ENCODE measurements around the gene NDUFS7.

Gene NDUFS7

GRCh38 chr19:1365319-1366269, 18.1 kb upstream of the NDUFS7 start:
- DNase-seq: no peak

GRCh38 chr19:1366296-1366695, 17.4 kb upstream of the NDUFS7 start:
- DNase-seq: no peak

GRCh38 chr19:1366899-1367870, 16.5 kb upstream of the NDUFS7 start:
- no peak for DNase-seq

- no peak for DNase-seq
Measured at GRCh38 chr19:1369214-1369805, 14.4 kb upstream of the NDUFS7 start.

DNA sequence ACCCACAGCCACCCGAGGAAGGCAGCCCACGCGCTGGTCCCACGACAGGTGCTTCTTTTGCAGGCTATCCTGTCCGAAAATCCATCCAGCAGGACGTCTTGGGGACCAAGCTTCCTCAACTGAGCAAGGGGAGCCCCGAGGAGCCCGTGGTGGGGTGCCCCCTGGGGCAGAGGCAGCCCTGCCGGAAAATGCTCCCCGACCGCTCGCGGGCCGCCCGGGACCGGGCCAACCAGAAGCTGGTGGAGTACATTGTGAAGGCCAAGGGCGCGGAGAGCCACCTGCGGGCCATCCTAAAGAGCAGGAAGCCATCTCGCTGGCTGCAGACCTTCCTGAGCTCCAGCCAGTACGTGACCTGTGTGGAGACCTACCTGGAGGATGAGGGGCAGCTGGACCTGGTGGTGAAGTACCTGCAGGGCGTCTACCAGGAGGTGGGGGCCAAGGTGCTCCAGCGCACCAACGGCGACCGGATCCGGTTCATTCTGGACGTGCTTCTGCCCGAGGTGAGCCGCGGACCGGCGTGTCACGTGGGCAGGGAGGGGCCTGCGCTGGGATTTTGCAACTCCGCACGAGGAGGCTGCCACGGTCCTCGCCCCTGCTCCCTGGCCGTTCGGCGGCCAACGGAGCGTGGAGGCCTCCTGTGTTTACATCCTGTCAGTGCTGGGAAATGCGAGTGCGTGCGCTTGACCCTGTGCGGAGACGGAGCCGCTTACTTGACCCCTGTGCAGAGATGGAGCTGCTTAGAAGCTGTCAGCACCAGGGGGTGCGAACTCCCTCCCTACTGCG, 12.9 kb upstream of the NDUFS7 start:
- DNase-seq: no peak

- no peak for DNase-seq
Measured at GRCh38 chr19:1373042-1373533, 10.6 kb upstream of the NDUFS7 start.

- no peak for DNase-seq
Measured at GRCh38 chr19:1373534-1374249, 10.0 kb upstream of the NDUFS7 start.

GRCh38 chr19:1374250-1374577, 9.5 kb upstream of the NDUFS7 start:
- no peak for DNase-seq

DNA sequence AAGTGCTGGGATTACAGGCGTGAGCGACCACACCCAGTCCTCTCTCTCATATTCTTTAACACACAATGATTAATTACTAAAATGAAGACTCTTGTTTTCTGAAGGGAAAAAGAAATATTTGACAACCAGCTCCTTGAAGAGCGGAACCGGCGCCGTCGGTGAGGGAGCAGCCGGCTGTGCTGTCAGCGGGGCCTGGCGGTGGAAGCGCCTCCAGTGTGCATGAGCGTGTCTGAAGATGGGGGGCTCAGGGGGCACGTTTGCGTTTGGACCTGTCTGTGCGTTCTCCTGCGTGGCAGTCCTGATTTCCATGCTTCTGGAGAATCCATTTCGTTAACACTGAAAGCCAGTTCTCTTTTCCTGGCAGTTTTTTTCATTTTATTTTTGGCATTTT, 7.3 kb upstream of the NDUFS7 start:
- no peak for DNase-seq

GRCh38 chr19:1377176-1377964, 6.3 kb upstream of the NDUFS7 start:
- DNase-seq: no peak

DNA sequence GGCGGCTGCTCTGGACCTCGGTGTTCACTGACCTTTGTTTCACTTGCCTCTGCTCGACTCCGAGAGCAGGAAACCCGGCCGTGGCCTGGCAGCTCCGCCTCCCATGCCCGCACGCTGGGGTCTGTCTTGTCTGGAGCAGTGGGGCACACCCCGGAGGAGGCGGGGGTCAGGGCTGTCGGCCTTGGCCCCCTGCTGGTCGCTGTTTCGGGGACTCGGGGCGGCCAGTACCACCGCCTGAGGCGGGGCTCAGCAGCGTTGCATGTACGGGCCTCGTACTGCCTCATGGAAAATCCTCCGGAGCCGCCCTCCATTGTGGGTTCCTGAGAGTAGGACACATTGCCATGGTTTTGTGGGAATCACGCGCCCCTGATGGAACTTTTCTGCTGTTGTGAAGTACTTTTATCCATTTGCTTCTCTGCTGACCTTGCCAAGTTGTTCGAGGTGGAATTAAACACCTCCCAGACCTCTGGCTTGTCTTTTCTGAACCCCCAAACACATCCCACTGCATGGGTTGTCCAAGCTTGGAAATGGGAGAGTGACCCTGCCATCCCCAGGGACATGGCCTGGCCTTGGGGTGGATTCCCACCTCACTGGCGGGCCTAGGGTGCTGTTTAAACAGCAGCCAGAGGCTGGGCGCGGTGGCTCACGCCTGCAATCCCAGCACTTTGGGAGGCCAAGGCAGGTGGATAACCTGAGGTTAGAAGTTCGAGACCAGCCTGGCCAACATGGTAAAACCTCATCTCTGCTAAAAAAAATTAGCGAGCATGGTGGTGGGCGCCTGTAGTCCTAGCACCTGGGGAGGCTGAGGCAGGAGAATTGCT, 5.5 kb upstream of the NDUFS7 start:
- no peak for DNase-seq

DNA sequence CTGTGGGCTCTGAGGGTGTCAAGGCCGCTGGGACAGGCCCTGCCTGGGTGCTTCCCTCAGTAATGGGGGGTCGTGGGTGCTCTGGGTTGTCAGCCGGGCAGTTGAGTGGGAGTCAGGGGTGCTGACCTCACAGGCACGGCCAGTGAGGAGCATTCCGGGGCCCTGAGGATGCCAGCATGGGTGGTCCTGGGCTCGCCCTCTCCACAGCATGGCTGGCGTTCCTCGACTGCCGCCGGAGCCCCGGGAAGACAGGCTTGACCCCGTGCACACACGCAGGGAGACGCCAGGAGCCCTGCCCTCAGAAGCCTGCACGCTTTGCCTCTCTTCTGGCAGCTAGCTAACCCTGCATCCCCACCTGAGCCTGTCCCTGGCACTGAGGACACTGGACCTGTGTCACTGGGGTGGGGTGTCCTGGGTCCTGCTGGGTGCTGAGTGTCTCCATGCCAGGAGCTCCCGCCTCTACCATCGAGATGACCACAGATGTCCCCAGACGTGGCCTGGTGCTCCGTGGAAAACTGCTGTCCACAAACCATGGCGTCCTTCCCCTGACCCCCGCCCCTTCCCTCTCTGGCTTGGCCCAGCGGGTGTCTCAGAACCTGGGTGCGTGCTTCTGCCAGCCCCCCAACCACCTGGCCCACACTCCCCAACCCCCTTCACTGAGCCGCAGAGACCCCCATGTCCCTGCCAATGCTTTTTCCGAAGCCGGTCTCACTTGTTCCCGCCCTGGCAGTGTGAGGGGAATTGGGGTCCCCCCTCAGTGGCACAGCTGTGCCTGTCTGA, 4.4 kb upstream of the NDUFS7 start:
- no peak for DNase-seq

DNA sequence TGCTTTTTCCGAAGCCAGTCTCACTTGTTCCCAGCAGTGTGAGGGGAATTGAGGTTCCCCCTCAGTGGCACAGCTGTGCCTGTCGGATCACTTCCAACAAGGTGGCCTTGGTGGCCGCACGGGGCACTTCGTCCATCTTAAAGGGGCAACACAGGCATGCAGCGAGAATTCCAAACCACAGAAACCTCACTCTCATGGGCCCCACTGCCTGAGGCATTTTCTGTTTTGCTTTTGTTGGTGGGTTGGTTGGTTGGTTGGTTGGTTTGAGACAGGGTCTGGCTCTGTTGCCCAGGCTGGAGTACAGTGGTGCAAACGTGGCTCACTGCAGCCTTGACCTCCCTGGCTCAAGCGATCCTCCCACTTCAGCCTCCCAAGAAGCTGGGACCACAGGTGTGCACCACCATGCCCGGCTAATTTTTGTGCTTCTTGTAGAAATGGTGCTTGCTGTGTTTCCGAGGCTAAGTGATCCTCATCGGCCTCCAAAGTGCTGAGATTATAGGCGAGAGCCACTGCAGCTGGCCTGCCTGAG, 3.7 kb upstream of the NDUFS7 start:
- DNase-seq: no peak

- DNase-seq: no peak
Measured at GRCh38 chr19:1382250-1382649, 1.5 kb upstream of the NDUFS7 start.

DNA sequence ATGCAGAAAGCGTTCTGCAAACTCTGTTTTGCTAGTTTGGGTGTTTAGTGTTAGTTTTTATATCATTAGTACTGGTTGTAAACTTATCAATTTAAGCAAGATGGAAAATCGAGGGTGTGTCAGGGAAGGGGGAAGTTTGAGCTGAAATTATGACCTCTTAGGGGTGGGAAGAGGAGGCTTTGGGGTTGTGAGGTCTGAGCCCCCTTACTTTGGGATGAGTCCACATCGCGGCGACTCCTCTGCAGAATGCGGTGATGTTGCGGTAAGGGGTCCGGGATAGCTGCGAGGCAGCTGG, 743 bp upstream of the NDUFS7 start:
- DNase-seq: no peak

DNA sequence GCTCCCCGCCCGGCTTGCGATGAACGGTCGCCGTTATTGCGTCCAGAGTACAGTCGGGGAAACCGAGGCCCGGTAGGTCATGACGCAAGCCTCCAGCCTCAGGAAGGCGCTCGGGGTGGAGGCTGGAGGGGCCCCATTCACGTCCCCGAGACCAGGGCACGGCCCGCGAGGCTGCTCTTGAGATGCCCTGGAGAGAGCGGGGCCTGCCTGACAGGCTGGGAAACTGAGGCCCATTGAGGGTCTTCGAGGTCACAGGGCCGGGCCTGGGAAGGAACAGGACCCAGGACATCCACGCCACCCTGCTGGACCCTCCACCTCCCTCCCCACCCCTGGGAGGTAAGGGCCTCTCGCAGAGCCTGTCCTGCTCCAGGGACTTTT, 367 bp downstream of the NDUFS7 start:
- no peak for DNase-seq

DNA sequence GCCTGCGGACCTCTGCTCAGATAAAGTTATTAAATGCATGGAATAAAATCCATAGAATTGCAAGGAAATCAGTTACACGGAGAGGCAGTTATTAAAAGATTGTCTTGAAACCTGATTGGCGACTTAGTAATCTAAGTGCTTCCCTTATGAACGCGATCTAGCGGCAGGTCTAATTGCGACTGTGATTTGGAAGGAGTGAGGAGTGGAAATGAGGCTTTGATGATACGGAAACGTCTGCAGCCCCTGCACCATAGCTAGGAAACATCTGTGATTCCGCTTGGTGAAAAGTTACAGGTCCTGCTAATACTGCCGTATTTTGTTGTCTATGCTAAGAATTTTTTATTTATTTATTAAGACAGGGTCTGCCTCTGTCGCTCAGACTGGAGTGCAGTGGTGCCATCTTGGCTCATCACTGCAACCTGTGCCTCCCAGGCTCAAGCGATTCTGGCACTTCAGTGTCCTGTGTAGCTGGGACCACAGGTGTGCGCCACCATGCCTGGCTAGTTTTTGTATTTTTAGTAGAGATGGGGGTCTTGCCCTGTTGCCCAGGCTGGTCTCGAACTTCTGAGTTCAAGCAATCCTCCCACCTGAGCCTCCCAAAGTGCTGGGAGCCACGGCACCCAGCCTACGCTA, 887 bp downstream of the NDUFS7 start:
- DNase-seq: no peak

DNA sequence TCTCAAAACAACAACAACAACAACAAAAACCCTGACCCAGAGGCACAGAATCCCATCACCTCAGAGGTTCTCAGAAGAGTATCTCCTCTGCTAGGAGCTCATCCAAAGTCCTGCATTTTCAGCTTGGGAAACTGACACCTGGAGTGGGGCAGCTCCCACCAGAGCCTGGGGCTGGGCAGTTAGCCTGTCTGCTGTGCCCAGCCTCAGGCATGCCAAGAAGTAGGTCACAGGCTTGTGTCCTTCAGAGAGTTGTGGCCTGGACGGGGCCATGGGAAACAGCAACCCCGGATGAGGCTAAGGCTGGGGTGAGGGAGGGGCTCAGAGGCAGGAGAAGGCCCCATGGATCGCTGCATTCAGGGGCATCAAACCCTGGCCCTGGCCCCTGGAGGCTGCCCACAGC, 2.1 kb downstream of the NDUFS7 start:
- DNase-seq: no peak

Data from right hindlimb (tissue), 1 donor.